ENCODE data around the gene UTP14A. TPM values are rescaled to one million over a fixed set of nuclear protein-coding genes. Genes with fewer than 3 reads are reported as not detected.
A peak's percentile ranks its signal among the peaks of the same experiment; 100 is the strongest.

UTP14A gene
- total RNA-seq, 1 donor from 2014 or later: 8.9 TPM

DNA sequence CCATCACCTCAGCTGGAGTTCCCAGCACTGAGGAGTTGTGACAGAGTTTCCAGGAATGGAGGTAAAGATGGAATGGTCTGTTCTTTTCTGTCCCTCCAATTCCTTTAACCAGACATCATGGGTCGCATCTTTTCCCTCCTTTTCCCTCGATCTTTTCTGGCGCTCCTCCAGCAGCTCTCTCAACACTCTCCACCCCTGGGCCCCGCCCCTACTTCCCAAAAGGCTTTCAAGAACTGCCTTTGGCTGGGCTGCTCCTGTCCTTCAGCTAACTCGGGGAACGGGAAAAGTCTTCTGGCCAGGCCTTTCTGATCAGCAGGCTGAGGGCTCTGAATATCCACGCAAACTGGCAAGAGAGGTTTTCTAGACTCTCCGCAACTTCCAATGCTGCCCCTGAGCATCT, 34.0 kb downstream of the UTP14A start:
- intact Hi-C loops (cut with DNase I): no loop called here
- no peak for DNase-seq (ENCODE audit: low spot score)

DNA sequence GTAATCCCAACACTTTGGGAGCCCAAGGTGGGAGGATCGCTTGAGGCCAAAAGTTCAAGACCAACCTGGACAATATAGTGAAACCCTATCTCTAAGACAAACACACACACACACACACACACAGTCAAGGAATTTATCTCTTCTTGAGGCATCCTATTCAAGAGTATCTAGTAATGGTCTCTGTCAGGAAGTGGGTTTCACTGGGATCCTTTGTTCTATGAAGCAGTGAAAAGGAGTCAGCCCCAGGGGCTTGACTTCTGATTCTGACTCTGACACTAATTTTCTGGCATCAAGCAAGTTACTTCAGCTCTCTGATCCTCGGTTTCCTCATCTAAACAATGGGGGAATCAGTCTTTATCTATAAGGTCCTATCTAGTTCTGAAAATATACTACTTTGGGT, 34.8 kb downstream of the UTP14A start:
- no peak for DNase-seq (ENCODE audit: low spot score)
- intact Hi-C loops (cut with DNase I): no loop called here

DNA sequence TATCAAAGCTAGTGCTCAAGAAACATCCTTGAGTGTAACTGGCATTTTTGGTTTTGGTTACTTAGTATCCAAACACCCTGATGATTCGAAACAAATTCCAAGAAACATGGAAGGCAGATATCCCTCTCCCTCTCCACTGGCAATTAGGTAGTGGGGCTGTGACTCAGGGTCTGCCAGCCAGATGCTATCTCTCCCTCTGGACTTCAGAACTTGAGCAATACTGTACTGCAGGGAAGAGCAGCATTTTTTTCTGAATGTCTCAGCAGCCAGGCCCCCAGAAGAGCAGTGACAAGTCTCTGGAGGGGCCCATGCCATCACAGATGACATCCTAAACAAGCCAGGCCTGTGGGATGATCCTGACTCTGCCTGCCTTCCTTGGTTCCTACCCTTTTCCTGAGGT, 39.2 kb downstream of the UTP14A start:
- intact Hi-C loops (cut with DNase I): no loop called here
- DNase-seq (ENCODE audit: low spot score): no peak

DNA sequence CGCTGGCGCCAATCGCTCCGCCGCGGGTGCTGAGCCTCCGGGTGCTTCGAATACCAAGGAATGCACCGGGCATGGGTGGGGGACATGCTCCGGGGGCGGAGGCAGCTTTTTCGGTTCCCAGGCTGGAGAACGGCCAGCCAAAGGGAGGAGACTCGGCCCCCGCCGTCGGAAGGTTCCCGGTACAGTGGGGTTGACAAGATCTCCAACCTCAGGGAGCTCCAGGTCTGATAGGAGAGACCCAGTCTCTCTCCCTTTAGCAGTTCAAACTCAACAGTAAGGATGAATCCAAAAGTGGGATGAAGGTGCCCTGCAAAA, 47.3 kb downstream of the UTP14A start:
- intact Hi-C loops (cut with DNase I): no loop called here

DNA sequence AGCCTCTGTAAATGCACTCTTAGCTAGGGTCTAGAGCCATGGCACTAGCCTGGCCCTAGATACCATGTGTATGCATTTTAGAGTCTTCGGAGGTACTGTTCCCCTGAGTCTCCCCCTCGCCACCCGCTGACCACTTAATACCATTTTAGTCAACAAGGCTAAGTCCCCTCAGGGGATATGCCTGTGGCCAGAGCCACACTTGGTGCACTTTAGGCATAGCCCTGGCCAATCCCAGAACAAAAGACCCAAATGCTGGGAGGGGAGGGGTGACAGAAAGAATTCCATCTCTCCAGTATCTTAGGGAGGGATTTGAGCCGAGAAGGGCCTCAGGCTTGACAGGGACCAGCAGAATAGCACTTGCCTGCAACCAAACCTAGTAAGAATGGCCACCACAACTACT, 47.9 kb downstream of the UTP14A start:
- DNase-seq (ENCODE audit: low spot score): no peak
- intact Hi-C loops (cut with DNase I): no loop called here

More for the DNA sequence above, 47.3 kb downstream of the UTP14A start:
- DNase-seq (ENCODE audit: low spot score): no peak

DNA sequence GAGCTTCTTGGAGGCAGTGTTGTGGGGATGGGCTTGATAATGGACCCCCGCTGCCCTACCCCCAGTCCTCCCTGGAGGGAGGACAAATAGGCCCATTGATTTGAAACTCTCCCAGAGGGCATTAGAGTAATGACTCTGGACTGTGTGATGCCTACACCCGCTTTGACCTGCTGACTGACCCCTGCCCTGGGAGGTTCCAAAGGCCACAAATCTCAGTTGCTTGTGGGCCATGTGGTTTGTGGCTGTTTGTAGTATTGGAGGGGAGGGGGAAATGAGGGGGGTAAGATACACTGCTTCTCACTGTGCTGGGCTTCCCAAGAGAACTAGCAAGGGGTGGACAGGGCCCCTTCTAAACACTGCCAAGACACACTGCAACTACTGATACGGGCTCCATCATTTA, 48.8 kb downstream of the UTP14A start:
- intact Hi-C loops (cut with DNase I): no loop called here
- DNase-seq (ENCODE audit: low spot score): no peak

DNA sequence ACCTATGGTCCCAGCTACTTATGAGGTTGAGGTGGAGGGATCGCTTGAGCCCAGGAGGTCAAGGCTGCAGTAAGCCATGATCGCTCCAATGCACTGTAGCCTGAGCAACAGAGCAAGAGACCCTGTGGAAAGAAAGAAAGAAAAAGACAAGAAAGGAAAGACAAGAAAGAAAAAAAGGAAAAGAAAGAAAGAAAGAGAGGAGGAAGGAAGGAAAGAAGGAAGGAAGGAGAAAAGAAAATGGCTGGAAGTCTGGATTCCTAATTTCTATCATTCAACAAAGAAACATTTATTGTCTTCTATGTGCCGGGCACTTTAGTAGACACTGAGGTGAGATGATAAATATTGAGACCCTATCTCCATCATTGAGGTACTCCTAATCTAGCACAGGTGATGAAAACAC, 49.7 kb downstream of the UTP14A start:
- DNase-seq (ENCODE audit: low spot score): no peak
- intact Hi-C loops (cut with DNase I): no loop called here

DNA sequence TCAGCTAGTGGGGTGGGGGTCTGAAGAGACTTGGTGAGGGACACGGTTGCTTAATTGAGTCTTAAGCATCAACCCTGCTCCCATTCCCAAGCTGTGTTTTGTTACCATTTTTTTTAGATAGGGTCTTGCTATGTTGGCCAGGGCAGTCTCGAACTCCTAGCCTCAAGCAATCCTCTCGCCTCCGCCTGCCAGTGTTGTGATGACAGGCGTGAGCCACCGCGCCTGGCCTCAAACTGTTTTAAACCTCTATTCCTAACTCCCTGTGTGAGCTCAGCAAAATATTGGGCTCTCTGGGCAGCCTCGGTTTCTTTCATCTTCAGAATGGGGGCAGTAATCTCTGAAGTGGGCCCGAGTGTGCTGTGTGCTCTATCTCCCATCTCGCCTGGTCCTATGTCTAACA, 50.2 kb downstream of the UTP14A start:
- intact Hi-C loops (cut with DNase I): no loop called here
- DNase-seq (ENCODE audit: low spot score): no peak

DNA sequence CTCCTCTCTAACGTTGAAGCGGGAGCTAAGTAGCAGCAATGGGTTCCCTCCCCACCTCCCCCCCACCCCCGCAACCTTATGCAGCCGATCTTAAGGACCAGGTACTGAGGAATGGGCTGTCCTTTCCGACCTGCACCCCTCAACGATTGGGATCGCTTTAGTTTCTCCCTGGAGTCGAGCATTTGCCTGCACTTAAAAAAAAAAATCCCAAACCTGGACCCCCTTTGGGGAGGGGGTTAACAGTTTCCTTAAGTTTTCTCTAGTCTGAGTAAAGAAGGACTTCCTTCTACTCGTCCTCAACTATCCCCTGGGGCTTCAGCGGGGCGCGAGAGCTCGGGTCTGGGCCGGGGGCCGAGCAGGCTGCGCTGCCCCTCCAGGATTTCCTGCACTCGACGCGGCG, 50.8 kb downstream of the UTP14A start:
- intact Hi-C loops (cut with DNase I): no loop called here
- no peak for DNase-seq (ENCODE audit: low spot score)

DNA sequence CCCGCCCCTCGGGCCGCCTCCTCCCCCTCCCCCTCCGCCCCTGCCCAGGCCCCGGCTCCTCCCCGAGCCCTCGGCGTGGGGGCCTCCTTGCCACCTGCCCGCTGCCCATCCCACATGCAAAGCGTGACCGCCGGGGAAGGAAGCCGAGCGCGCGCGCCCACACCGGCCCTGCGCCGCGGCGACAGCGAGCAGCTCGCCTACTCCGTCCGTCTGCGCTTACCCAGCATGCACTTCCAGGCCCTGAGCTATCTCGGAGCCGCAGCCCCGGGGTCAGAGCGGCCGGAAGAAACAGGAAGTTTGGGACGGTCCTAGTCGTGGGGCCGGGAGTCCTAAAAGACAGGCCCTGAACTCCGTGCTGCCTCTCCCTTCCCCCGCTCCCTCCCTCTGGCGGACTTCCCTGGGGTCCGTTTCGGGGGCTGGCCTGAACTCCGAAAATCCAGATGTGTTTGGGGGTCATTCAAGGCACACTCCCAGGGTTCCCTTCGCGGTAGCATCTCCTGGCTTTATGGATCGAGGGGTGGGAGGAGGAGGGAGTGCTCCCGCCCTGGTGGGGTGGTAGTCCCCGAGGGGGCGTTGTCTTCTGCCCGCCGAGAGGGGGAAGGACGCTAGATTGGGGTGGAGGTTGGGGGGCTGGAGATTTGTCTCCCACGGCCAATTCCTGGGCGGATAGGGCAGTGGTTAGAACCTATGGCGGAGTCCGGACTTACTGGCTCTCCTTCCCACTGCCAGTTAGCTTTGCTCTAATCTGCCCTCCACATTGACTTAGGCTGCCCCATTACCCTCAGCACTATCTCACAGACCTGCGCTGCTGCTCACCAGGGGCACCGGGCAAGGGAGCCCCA, 51.5 kb downstream of the UTP14A start:
- DNase-seq (ENCODE audit: low spot score): peak; percentile 88
- intact Hi-C loops (cut with DNase I): no loop called here

DNA sequence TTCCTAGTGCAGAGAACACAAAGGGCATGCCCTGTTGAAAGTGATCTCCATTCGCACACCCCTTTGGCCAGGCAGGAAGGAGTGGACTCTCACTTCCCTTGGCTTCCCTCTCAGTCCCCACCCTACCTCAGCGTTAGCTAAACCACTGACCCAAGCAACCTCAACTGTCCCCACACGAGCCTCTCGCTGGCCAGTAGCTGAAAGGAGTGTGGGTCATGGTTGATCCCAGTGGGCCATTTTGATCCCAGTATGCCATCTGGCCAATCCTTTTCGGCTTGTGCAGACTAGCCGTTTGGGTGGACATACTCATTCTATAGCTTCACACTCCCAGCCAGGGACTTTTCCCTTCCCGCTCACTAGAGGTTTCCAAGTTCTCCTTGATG, 52.1 kb downstream of the UTP14A start:
- intact Hi-C loops (cut with DNase I): no loop called here
- no peak for DNase-seq (ENCODE audit: low spot score)

DNA sequence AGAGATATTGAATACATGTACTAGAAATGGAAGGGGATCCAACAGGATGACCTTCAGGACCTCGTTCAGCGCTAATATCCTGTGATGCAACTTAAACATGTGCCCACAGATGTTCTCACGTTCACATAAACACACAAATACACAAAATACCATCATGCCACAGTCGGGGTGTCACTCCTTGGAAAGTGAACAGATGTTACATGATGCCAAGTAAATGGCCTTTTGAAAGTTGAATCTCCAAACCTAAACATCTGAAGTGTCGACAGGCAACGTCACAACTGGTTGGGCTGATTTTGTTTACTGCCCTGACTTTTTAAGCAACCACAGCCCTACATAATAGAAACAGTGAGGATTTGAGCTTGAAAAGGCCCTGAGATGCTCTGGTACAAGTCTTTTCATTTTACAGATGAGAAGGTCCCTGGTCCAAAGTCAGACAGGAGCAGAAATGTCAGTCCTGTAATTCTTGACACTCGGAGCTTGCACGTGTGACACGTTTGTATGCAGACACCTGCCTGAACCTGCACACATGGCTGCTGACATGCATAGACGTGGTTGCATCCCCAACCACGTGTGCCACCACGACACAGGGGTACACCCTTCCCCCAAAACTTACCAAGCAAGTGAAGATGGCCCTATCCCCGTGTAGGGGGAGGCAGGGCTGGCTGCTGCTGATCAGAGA, 53.0 kb downstream of the UTP14A start:
- intact Hi-C loops (cut with DNase I): no loop called here
- DNase-seq (ENCODE audit: low spot score): no peak

DNA sequence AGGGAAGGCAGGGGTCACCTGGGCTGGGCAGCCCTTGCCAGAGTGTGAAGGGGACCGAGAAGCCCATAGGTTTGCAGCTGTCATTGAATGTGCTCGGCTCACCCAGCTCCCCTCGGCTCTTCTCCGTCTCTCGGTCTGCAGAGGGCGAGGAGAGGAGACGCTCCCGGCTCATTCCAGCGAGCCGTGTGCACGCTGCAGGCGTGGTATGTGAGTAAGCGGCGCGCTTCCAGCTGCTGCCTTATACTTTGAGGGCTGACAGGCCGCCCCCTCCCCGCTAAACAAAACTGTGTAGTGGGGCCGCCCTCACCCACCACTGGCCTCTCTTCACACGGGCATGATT, 53.5 kb downstream of the UTP14A start:
- no peak for DNase-seq (ENCODE audit: low spot score)
- intact Hi-C loops (cut with DNase I): no loop called here

DNA sequence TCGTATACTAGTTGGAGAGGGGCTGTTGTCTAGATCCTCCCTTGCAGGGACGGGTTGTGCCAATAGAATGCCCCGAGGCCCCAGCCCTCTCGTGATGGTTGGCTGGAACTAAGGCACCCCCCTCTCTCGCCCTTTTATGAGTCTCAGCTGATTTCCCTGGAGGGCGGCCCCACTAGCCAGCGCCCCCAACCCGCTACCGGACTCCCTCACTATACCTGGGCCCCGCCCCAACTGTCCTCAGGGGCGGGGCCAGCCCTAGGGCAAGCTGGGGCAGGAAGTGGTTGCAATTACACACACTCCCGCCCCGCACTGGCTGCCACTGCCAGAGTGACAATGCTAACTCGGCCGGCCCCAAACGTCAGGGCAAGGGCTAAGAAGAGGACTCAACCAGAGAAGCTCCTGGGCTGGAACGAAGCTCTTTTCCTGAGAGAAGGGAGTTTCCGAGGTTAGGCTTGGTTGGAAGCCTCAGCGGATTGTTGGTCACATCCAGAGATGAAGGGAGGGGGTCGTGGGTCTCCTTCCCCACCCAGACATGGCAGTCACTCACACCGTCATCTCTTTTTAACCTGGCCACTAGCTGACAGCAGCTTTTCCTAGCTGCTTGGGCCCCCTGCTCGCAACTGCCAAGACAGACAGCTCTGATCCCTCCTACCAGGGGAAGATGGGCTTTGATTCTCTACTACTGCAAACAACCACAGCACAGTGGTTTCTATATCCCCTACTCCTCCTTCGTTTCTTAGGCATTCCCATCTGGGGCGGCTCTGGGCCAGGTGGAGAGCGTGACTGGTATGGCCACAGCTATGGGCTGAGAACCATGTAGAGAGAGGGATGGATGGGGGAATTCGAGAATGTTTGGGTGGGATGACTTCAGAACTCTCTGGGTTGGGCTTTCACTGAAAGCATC, 55.5 kb downstream of the UTP14A start:
- DNase-seq (ENCODE audit: low spot score): peak; percentile 89
- intact Hi-C loops (cut with DNase I): no loop called here

DNA sequence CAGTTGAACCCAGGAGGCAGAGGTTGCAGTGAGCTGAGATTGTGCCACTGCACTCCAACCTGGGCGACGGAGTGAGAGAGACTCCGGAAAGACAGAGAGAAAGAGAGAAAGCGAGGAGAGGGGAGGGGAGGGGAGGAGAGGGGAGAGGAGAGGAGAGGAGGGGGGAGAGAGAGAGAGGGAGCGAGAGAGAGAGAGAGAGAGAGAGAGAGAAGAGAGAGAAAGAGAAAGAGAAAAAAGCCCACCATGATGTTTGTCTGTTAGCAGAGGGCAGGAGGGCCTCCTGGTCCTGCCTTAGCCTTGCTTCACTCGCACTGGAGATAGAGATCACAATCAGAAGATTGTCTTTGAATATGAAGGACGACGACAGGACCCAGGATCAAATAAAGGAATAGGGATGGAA, 57.8 kb downstream of the UTP14A start:
- no peak for DNase-seq (ENCODE audit: low spot score)
- intact Hi-C loops (cut with DNase I): no loop called here

DNA sequence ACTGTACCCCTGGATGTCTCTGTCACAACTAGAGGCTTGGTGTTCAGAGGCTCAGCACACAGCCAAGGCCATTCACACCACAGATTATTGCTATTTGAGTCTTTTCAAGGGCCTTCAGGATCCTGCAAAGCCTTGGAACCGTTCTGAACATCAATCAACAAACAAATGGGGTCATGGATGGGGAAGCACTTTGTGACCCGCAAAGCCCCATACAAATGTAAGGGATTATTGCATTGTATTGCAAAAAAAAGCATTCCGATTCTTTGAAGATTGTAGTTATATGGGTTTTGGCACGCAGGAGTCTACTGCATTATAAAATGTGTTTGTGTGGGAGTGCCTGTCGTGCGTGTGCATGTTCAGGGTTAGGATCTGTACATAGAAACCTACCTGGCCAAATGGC, 59.2 kb downstream of the UTP14A start:
- intact Hi-C loops (cut with DNase I): no loop called here
- no peak for DNase-seq (ENCODE audit: low spot score)

DNA sequence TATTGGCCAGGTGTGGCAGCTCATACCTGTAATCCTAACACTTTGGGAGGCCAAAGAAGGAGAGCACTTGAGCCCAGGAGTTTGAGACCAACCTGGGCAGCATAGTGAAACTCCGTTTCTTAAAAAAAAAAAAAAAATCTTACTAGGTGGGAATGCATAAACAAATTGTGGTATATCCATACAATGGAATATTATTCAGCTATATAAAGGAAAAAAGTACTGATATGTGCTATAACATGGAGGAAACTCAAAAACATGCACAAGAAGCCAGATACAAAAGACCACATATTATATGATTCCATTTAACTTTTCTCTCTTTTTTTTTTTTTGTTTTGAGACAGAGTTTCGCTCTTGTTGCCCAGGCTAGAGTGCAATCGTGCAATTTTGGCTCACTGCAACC, 63.0 kb downstream of the UTP14A start:
- intact Hi-C loops (cut with DNase I): no loop called here
- DNase-seq (ENCODE audit: low spot score): no peak

DNA sequence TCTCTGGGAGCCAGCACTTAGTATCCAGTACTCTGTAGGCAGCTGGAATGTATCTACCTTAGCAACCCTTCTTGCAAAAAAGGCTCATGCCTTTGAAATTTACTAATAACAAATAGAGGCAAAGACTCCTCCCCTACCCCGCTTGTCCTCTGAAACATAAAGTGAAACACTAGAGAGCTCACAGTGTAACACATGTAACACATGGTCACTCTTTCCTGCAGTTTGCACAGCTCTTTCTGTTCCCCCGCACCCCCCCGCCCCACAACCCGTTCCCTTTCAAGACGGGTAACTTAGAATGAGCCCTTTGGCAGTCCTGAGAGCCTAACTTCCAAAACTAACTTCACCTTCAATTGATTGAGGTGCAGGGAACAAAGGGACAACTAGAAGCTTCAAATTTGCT, 70.5 kb downstream of the UTP14A start:
- no peak for DNase-seq (ENCODE audit: low spot score)
- intact Hi-C loops (cut with DNase I): loop anchor here (2.0 kb wide), 1 partner anchor 20 kb away; no protein-coding TSS in a partner anchor

All from cardiac septum (tissue), 1 donor.